Activated CD4-positive, alpha-beta memory T cell treated with anti-CD3 and anti-CD28 coated beads, Interleukin-2, amount 10 ng/mL, durations not matched to agents 7 days and 5 days (primary cell): Measurements from ENCODE around the gene AFAP1. TPM values are rescaled to one million over a fixed set of nuclear protein-coding genes. Genes with fewer than 3 reads are reported as not detected.

Experiments
- CTCF ChIA-PET: fragments of 350-600 bp; sonication (Branson Sonifier 250); formaldehyde crosslinking; loops from one replicate; lab custom pipeline; 2021; ENCODE audit warnings: antibody characterized with exemption, inconsistent platforms; lab: Charles Lee
- POLR2A ChIA-PET: fragments of 350-600 bp; sonication (Branson Sonifier 250); formaldehyde crosslinking; loops from one replicate; lab custom pipeline; 2021; ENCODE audit warnings: antibody characterized with exemption; lab: Charles Lee
- DNase-seq: peaks from one replicate; pipeline ENCODE4 v3.0.0-alpha.2; 2020
- H3K27ac Mint-ChIP-seq: one replicate; pipeline ENCODE4 v1.8.0; 2021; ENCODE audit warnings: mild to moderate bottlenecking, mixed read lengths
- H3K27me3 Mint-ChIP-seq: one replicate; pipeline ENCODE4 v1.8.0; 2021; ENCODE audit warnings: mixed read lengths
- H3K36me3 Mint-ChIP-seq: one replicate; pipeline ENCODE4 v1.8.0; 2021; ENCODE audit warnings: low read depth, mixed read lengths
- H3K4me1 Mint-ChIP-seq: one replicate; pipeline ENCODE4 v1.8.0; 2021; ENCODE audit warnings: mixed read lengths
- H3K4me3 Mint-ChIP-seq: one replicate; pipeline ENCODE4 v1.8.0; 2021; ENCODE audit warnings: mild to moderate bottlenecking, mixed read lengths
- H3K9me3 Mint-ChIP-seq: one replicate; pipeline ENCODE4 v1.8.0; 2021; ENCODE audit warnings: mixed read lengths
- total RNA-seq, 2 experiments: library from RNA; stranded (reverse); gene quantifications; one replicate each; pipeline ENCODE4 v1.2.3, GENCODE V29; 2021

The AFAP1 gene
- total RNA-seq, 2 experiments from 2014 or later: 5.9 to 6.5 TPM

- H3K4me3 Mint-ChIP-seq: no peak overlapping the region
- POLR2A ChIA-PET: interaction anchor here (1.0 kb wide), 1 partner anchor 51 kb away, joined by 3 read pairs; no protein-coding TSS in a partner anchor
- H3K4me1 Mint-ChIP-seq: peaks cover 11% of the 10 kb centered on the region
- CTCF ChIA-PET: interaction anchor here (1.3 to 4.8 kb wide), 12 partner anchors 9 to 184 kb away, joined by 3 to 56 read pairs (median 6); no protein-coding TSS in a partner anchor
- no peaks in the 10 kb centered on the region for H3K27me3 Mint-ChIP-seq
- peaks cover 2% of the 10 kb centered on the region for H3K36me3 Mint-ChIP-seq
- no peaks in the 10 kb centered on the region for H3K9me3 Mint-ChIP-seq
- no peak overlapping the region for H3K27ac Mint-ChIP-seq
- no peak for DNase-seq
Measured at GRCh38 chr4:7803371-7803770, 136.3 kb downstream of the AFAP1 start.

GRCh38 chr4:7802093-7802726 is 137.5 kb downstream of the AFAP1 start:
- H3K36me3 Mint-ChIP-seq: peaks cover 2% of the 10 kb centered on the region
- no peaks in the 10 kb centered on the region for H3K9me3 Mint-ChIP-seq
- H3K27ac Mint-ChIP-seq: no peak overlapping the region
- DNase-seq: peak; percentile 86
- POLR2A ChIA-PET: interaction anchor here (0.6 to 1.2 kb wide), 3 partner anchors 42 to 74 kb away, joined by 3 to 4 read pairs (median 4); no protein-coding TSS in a partner anchor
- H3K27me3 Mint-ChIP-seq: no peaks in the 10 kb centered on the region
- CTCF ChIA-PET: interaction anchor here (0.5 to 4.8 kb wide), 42 partner anchors 10 to 613 kb away, joined by 3 to 56 read pairs (median 4); partner anchors contain the start of gene SH3TC1
- no peak overlapping the region for H3K4me3 Mint-ChIP-seq
- peaks cover 11% of the 10 kb centered on the region for H3K4me1 Mint-ChIP-seq

GRCh38 chr4:7801641-7802040 is 138.0 kb downstream of the AFAP1 start:
- CTCF ChIA-PET: interaction anchor here (0.5 to 4.8 kb wide), 32 partner anchors 9 to 789 kb away, joined by 3 to 56 read pairs (median 5); no protein-coding TSS in a partner anchor
- Mint-ChIP-seq H3K27ac (no peak overlapping the region), H3K4me1 (peaks cover 11% of the 10 kb centered on the region), H3K27me3 (no peaks in the 10 kb centered on the region), H3K36me3 (peaks cover 2% of the 10 kb centered on the region), H3K4me3 (no peak overlapping the region), H3K9me3 (no peaks in the 10 kb centered on the region)
- POLR2A ChIA-PET: interaction anchor here (0.6 to 1.2 kb wide), 3 partner anchors 42 to 75 kb away, joined by 3 to 4 read pairs (median 4); no protein-coding TSS in a partner anchor
- no peak for DNase-seq

GRCh38 chr4:7801001-7801400 is 138.7 kb downstream of the AFAP1 start:
- POLR2A ChIA-PET: no interaction called here
- Mint-ChIP-seq H3K27ac (no peak overlapping the region), H3K36me3 (peaks cover 2% of the 10 kb centered on the region)

GRCh38 chr4:7800410-7800809 is 139.3 kb downstream of the AFAP1 start:
- peaks cover 2% of the 10 kb centered on the region for H3K36me3 Mint-ChIP-seq
- H3K27ac Mint-ChIP-seq: no peak overlapping the region
- H3K27me3 Mint-ChIP-seq: no peaks in the 10 kb centered on the region
- no peak for DNase-seq
- H3K4me1 Mint-ChIP-seq: peaks cover 11% of the 10 kb centered on the region
- CTCF ChIA-PET: interaction anchor here (4.0 kb wide), 1 partner anchor 187 kb away, joined by 56 read pairs; no protein-coding TSS in a partner anchor
- H3K4me3 Mint-ChIP-seq: no peak overlapping the region
- POLR2A ChIA-PET: no interaction called here
- H3K9me3 Mint-ChIP-seq: no peaks in the 10 kb centered on the region

More at GRCh38 chr4:7801001-7801400, 138.7 kb downstream of the AFAP1 start:
- no peaks in the 10 kb centered on the region for H3K9me3 Mint-ChIP-seq
- H3K4me3 Mint-ChIP-seq: no peak overlapping the region
- peaks cover 11% of the 10 kb centered on the region for H3K4me1 Mint-ChIP-seq
- no peak for DNase-seq
- no peaks in the 10 kb centered on the region for H3K27me3 Mint-ChIP-seq
- CTCF ChIA-PET: interaction anchor here (0.7 to 4.0 kb wide), 3 partner anchors 187 to 789 kb away, joined by 4 to 56 read pairs (median 8); no protein-coding TSS in a partner anchor

DNA sequence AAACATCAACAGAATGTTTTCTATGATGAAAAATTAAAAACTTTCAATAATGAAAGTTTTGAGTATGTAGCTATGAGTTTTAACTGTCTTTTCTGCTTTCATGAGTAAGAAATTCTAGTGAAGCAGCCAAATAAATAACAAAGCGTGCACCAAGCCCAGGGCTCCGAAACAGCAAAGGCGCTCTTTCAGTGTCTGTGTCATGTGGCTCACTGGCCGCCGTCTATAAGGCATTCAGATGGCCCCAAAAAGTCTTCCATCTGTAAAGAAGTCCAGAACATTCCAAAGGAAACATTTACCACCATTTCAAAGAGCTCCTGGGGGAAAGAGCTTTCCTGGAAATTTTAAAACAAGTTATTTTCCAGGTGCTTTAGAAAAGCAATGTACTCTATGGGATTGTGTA is 139.9 kb downstream of the AFAP1 start:
- Mint-ChIP-seq H3K36me3 (peaks cover 2% of the 10 kb centered on the region), H3K27ac (no peak overlapping the region), H3K27me3 (no peaks in the 10 kb centered on the region), H3K4me3 (no peak overlapping the region), H3K9me3 (no peaks in the 10 kb centered on the region), H3K4me1 (peaks cover 11% of the 10 kb centered on the region)
- no peak for DNase-seq
- ChIA-PET POLR2A (no interaction called here), CTCF (interaction anchor here (4.0 kb wide), 1 partner anchor 188 kb away, joined by 56 read pairs; no protein-coding TSS in a partner anchor)

- CTCF ChIA-PET: interaction anchor here (1.2 kb wide), 1 partner anchor 77 kb away, joined by 4 read pairs; no protein-coding TSS in a partner anchor
- no peak for DNase-seq
- H3K9me3 Mint-ChIP-seq: no peaks in the 10 kb centered on the region
- no peak overlapping the region for H3K4me3 Mint-ChIP-seq
- peaks cover 11% of the 10 kb centered on the region for H3K4me1 Mint-ChIP-seq
- H3K36me3 Mint-ChIP-seq: peaks cover 2% of the 10 kb centered on the region
- no peak overlapping the region for H3K27ac Mint-ChIP-seq
- POLR2A ChIA-PET: no interaction called here
- no peaks in the 10 kb centered on the region for H3K27me3 Mint-ChIP-seq
Measured at GRCh38 chr4:7799306-7799705, 140.4 kb downstream of the AFAP1 start.

- Mint-ChIP-seq H3K27me3 (no peaks in the 10 kb centered on the region), H3K9me3 (no peaks in the 10 kb centered on the region), H3K4me3 (no peak overlapping the region), H3K27ac (no peak overlapping the region), H3K36me3 (peaks cover 2% of the 10 kb centered on the region), H3K4me1 (peaks cover 7% of the 10 kb centered on the region)
- POLR2A ChIA-PET: no interaction called here
- CTCF ChIA-PET: interaction anchor here (1.0 to 1.2 kb wide), 2 partner anchors 15 to 78 kb away, joined by 3 to 4 read pairs; no protein-coding TSS in a partner anchor
- DNase-seq: no peak
Measured at GRCh38 chr4:7798178-7798995, 141.3 kb downstream of the AFAP1 start.

- ChIA-PET POLR2A (no interaction called here), CTCF (no interaction called here)
- no peak overlapping the region for H3K4me3 Mint-ChIP-seq
- peaks cover 2% of the 10 kb centered on the region for H3K36me3 Mint-ChIP-seq
- H3K4me1 Mint-ChIP-seq: peaks cover 7% of the 10 kb centered on the region
- no peaks in the 10 kb centered on the region for H3K27me3 Mint-ChIP-seq
- H3K9me3 Mint-ChIP-seq: no peaks in the 10 kb centered on the region
- no peak overlapping the region for H3K27ac Mint-ChIP-seq
- no peak for DNase-seq
Measured at GRCh38 chr4:7797330-7797729, 142.3 kb downstream of the AFAP1 start.

- H3K4me1 Mint-ChIP-seq: no peaks in the 10 kb centered on the region
- H3K4me3 Mint-ChIP-seq: no peak overlapping the region
- no peaks in the 10 kb centered on the region for H3K9me3 Mint-ChIP-seq
- POLR2A ChIA-PET: no interaction called here
- H3K27me3 Mint-ChIP-seq: no peaks in the 10 kb centered on the region
- CTCF ChIA-PET: interaction anchor here (2.4 kb wide), 1 partner anchor 34 kb away, joined by 10 read pairs; no protein-coding TSS in a partner anchor
- no peak for DNase-seq
- no peak overlapping the region for H3K27ac Mint-ChIP-seq
- peaks cover 2% of the 10 kb centered on the region for H3K36me3 Mint-ChIP-seq
Measured at GRCh38 chr4:7795983-7796382, 143.7 kb downstream of the AFAP1 start.

DNA sequence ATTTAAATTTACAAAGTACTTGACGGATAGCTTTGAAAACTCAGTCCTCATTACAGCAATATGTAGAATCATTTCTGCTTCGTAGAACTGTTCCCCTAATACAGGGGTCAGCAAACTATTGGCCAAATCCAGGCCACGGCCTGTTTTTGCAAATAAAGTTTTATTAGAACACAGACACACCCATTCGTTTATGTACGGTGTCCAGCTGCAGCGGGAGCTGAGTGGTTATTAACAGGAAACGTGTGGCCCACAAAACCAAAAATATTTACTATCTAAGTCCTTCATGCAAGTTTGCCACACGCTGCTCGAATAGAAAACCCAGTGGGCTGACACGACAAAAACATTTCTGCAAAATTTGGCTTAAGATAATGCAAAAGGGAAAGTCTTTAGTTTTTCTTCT is 146.5 kb downstream of the AFAP1 start:
- H3K36me3 Mint-ChIP-seq: no peaks in the 10 kb centered on the region
- DNase-seq: no peak
- no peaks in the 10 kb centered on the region for H3K4me1 Mint-ChIP-seq
- no peaks in the 10 kb centered on the region for H3K9me3 Mint-ChIP-seq
- POLR2A ChIA-PET: no interaction called here
- no peaks in the 10 kb centered on the region for H3K27me3 Mint-ChIP-seq
- CTCF ChIA-PET: interaction anchor here (0.6 to 6.3 kb wide), 3 partner anchors 10 to 162 kb away, joined by 3 to 41 read pairs (median 5); no protein-coding TSS in a partner anchor
- no peak overlapping the region for H3K27ac Mint-ChIP-seq
- no peak overlapping the region for H3K4me3 Mint-ChIP-seq

DNA sequence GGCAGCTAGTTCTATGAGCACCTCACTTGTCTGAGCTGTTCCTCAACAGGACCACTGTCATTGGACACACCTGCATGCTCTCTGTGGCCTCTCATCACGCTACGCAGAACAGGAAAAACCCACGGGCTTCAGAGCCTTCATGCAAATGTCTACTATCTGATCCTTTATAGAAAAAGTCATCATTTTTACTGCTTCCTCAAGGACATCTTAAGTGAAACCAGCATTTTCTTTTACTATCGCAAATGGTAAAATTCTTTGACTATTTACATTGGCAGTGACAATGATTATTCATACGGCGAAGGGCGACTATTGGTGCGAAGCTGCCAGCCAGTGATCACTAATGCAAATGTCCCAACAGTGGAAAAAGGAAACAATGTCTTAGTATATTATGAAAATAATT is 147.0 kb downstream of the AFAP1 start:
- no peaks in the 10 kb centered on the region for H3K4me1 Mint-ChIP-seq
- no peak for DNase-seq
- ChIA-PET CTCF (interaction anchor here (0.6 to 6.3 kb wide), 3 partner anchors 11 to 162 kb away, joined by 3 to 41 read pairs (median 5); no protein-coding TSS in a partner anchor), POLR2A (no interaction called here)
- H3K4me3 Mint-ChIP-seq: no peak overlapping the region
- no peaks in the 10 kb centered on the region for H3K9me3 Mint-ChIP-seq
- no peak overlapping the region for H3K27ac Mint-ChIP-seq
- H3K27me3 Mint-ChIP-seq: no peaks in the 10 kb centered on the region
- H3K36me3 Mint-ChIP-seq: no peaks in the 10 kb centered on the region
